ENCODE data around the gene AMBN.

DNA sequence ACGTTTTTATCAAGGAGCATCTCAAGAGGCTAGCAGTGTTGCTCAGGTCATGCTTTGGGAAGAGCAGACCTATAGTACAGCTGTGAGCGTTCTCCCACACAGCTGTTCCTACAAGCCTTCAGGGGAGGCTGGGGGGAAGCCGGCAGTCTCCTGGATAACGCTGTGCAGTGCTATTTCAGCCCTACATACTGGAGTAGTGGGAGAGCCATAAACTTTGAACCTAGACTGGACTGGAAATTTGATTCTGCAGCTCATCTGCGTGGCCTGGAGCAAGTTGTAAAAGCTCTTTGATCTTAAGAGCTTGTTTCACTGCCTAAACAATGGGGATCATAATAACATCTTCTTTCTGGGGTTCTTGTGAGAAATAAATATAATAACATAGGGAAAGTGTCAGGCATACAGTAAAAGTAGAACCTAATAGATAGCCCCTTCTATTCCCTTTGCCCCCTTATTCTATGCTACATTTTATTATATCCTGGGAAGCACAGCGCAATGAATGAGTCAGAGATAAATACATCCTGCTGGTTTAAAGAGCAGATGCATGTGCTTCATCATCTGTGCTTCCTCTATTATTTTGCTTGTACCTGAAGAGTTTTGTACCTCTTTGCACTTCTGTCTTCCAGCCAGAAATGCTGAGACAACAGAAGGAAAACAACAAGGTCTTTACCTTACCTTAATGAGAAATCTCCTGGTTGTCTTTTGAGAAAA is 14.7 kb upstream of the AMBN start:
- TF ChIP-seq POLR2A (IDR thresholded peaks at IDR 0.05; ENCODE audit: low read depth, low read length) (no peak), PAX5 (IDR thresholded peaks at IDR 0.05; ENCODE audit: insufficient read depth, low read length, severe bottlenecking) (no peak), TAF1 (IDR thresholded peaks at IDR 0.05; ENCODE audit: low read depth, low read length) (no peak), SPI1 (IDR thresholded peaks at IDR 0.05; ENCODE audit: low read depth, low read length) (no peak)

All from GM12891 (cell line).